Subcutaneous abdominal adipose tissue (tissue), 5 donors: ENCODE results near the gene IFNA17.
A peak's percentile ranks its signal among the peaks of the same experiment; 100 is the strongest.

ENCODE experiments used
- H3K27ac ChIP-seq: one replicate; pipeline ENCODE4 v1.7.0; 2013; ENCODE audit warnings: low read depth, mild to moderate bottlenecking, inconsistent platforms, low read length, moderate library complexity
- H3K27me3 ChIP-seq, 5 donors: one replicate each; pipeline ENCODE4 v1.7.0; 2013; ENCODE audit warnings: low read length in 5 of 5, inconsistent platforms in 1 of 5; ENCODE audit not compliant: control insufficient read depth in 5 of 5, insufficient read depth in 4 of 5
- H3K36me3 ChIP-seq, 5 donors: one replicate each; pipeline ENCODE4 v1.7.0; 2013; ENCODE audit warnings: low read length in 5 of 5; ENCODE audit not compliant: control insufficient read depth in 5 of 5, insufficient read depth in 5 of 5
- H3K4me1 ChIP-seq, 5 donors: one replicate each; pipeline ENCODE4 v1.7.0; 2013; ENCODE audit warnings: low read length in 5 of 5, mild to moderate bottlenecking in 3 of 5, moderate library complexity in 1 of 5; ENCODE audit not compliant: control insufficient read depth in 5 of 5, insufficient read depth in 5 of 5
- H3K4me3 ChIP-seq, 5 donors: one replicate each; pipeline ENCODE4 v1.7.0; 2013; ENCODE audit warnings: low read length in 5 of 5, low read depth in 1 of 5
- H3K9ac ChIP-seq, 5 donors: one replicate each; pipeline ENCODE4 v1.7.0; 2013; ENCODE audit warnings: low read length in 5 of 5, mild to moderate bottlenecking in 4 of 5, moderate library complexity in 3 of 5
- H3K9me3 ChIP-seq, 5 donors: one replicate each; pipeline ENCODE4 v1.7.0; 2013; ENCODE audit warnings: low read length in 5 of 5; ENCODE audit not compliant: control insufficient read depth in 5 of 5
- donor health status: healthy.
- donor health status: healthy.
- donor health status: healthy.
- donor health status: healthy.
- donor health status: healthy.

Gene IFNA17

GRCh38 chr9:21228122-21228521, at the start of gene IFNA17:
TSS of gene IFNA17 (minus strand) at chr9:21228222. CDS start at chr9:21228173, 49 bp downstream.
- Histone ChIP-seq H3K9me3 (no peaks in the 10 kb centered on the region), H3K4me1 (no peaks in the 10 kb centered on the region), H3K9ac (no peak within 1 kb of the TSS), H3K27ac (no peak within 1 kb of the TSS), H3K4me3 (no peak within 1 kb of the TSS), H3K36me3 (no peaks in the 10 kb centered on the region), H3K27me3 (no peaks in the 10 kb centered on the region)

DNA sequence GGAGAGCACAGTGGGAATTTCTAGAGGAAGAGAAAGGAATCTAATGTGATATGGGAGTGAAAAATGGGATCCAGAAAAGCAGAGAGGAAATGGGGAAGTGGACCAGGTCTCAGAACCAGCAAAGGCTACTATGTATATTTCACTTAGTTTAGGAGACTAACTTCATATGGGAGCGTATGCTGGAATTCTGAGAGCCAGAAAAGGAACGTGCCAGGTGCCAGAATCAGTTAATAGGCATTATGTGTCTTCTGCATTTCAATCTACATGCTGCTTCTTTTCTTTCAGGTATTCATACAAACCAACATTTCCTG, 40.3 kb upstream of the IFNA17 start:
- no peaks in the 10 kb centered on the region for H3K36me3 ChIP-seq
- H3K27me3 ChIP-seq: no peaks in the 10 kb centered on the region
- no peak overlapping the region for H3K9ac ChIP-seq
- no peaks in the 10 kb centered on the region for H3K4me1 ChIP-seq
- H3K27ac ChIP-seq: no peak overlapping the region
- no peaks in the 10 kb centered on the region for H3K9me3 ChIP-seq
- no peak overlapping the region for H3K4me3 ChIP-seq

DNA sequence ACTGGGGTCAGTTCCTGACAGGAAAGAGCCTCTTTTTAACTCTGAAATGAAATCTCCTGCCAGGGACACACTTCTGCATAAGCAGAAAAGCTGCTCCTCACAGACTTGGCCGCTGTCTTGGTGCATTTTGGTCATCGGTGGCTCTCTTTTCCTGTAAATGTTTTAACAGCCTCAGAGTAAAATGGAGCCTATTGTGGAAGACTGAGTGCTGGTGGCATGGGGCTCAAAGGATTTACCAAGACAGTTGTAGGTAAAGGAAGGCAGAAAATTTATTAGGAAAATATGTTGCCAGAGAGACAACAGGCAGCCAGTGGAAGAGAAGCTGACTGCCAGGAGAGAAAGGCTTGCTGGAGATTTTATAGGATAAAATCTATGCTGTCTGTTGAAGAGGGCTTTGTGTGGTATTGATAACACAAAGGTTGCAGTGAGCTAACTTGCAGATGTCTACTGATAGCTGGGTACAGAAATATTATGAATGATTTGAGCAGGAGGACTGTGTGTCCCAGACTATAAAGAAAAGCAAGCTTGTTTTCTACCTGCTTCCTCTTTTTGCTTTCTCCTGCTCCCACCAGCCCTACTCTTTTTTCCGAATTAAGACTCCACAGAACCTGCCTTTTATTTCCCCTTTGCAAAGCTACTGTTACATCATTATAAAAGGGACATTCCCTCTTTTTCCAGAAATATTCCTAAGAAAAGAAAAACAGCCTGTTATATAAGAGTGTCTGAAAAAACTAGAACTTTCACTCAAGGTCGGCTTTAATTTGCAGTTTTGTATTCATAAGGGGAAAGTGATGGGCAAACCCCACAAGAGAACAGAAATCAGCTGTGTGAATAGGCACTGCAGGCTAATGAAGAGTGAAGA, 39.7 kb upstream of the IFNA17 start:
- Histone ChIP-seq H3K9ac (no peak overlapping the region), H3K9me3 (no peaks in the 10 kb centered on the region), H3K4me3 (no peak overlapping the region), H3K27ac (no peak overlapping the region), H3K36me3 (no peaks in the 10 kb centered on the region), H3K4me1 (no peaks in the 10 kb centered on the region), H3K27me3 (no peaks in the 10 kb centered on the region)

DNA sequence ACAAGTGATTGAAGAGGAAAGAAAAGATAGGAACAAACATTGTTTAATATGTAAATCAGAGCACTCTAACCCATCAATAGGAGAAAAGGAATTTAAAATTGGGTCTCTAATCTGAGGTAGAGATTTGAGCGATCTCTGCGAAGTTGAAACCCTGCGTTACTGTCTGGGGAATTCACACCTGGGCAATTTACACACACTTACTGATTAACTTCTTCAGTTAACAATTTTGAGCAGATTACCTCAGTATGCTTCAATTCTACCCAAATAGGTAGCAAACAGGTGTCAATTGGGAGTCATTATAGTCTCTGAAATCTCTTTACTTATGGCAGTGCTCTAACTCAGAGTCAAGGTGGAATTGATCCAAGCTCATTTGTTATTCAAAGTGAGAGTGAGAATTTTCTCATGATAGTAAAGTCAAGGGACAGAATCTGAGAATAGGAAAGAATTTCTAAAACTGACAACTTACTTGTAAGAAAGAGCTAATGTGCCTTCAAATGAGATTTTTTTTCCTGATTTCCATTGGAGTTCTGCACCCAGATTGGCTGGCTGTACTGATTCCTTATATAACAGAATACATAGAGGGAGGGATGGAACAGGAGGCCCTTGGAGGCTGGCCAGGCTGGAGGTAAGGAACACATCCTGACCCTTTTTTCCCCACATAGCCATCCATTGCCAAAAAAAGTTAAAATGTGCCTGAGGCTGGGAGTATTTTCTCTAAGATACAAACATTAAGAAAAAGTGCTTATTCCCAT, 38.9 kb upstream of the IFNA17 start:
- no peak overlapping the region for H3K4me3 ChIP-seq
- H3K9ac ChIP-seq: no peak overlapping the region
- no peaks in the 10 kb centered on the region for H3K4me1 ChIP-seq
- no peaks in the 10 kb centered on the region for H3K9me3 ChIP-seq
- no peak overlapping the region for H3K27ac ChIP-seq
- no peaks in the 10 kb centered on the region for H3K27me3 ChIP-seq
- no peaks in the 10 kb centered on the region for H3K36me3 ChIP-seq

DNA sequence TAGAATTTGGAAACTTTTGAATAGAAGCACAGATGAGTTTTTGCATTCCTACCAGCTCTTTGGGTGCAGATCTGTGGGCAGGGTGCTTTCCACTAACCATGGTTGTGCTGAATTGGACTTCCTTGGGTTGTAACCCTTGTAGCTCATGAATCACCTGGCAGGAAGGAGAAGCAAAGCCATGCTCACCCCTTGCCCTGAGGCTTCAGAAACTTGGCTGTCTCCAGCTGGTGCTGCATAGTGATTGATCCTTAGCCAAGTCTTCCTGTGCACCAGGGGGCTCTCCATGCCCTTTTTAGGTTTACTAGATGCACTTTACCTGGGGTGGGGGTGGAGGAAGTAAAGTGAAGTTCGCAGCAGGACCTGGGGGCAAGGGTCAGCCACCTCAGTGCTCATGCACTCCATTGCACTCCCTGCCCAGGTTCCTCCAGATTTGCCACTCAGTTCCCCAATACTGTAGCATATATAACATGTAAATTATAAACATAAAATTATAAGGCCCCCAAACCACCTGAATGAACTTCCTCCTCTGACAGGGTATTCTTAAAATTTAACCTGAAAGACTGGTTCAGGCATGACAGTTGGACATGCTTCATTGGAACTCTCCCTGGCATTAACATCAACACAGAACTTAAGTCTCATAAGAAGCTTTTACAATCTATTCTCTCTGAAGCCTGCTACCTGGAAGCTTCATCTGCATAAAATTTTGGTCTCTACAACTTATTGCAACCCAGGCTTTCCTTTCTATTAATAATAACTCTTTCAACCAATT, 37.6 kb upstream of the IFNA17 start:
- no peaks in the 10 kb centered on the region for H3K36me3 ChIP-seq
- no peak overlapping the region for H3K9ac ChIP-seq
- no peaks in the 10 kb centered on the region for H3K9me3 ChIP-seq
- no peaks in the 10 kb centered on the region for H3K4me1 ChIP-seq
- H3K27ac ChIP-seq: no peak overlapping the region
- no peak overlapping the region for H3K4me3 ChIP-seq
- H3K27me3 ChIP-seq: no peaks in the 10 kb centered on the region

- H3K9ac ChIP-seq: no peak overlapping the region
- peaks cover 0 to 8% (median 0%) of the 10 kb centered on the region in 5 donors for H3K4me1 ChIP-seq
- H3K36me3 ChIP-seq: no peaks in the 10 kb centered on the region
Measured at GRCh38 chr9:21255538-21256212, 27.7 kb upstream of the IFNA17 start.

DNA sequence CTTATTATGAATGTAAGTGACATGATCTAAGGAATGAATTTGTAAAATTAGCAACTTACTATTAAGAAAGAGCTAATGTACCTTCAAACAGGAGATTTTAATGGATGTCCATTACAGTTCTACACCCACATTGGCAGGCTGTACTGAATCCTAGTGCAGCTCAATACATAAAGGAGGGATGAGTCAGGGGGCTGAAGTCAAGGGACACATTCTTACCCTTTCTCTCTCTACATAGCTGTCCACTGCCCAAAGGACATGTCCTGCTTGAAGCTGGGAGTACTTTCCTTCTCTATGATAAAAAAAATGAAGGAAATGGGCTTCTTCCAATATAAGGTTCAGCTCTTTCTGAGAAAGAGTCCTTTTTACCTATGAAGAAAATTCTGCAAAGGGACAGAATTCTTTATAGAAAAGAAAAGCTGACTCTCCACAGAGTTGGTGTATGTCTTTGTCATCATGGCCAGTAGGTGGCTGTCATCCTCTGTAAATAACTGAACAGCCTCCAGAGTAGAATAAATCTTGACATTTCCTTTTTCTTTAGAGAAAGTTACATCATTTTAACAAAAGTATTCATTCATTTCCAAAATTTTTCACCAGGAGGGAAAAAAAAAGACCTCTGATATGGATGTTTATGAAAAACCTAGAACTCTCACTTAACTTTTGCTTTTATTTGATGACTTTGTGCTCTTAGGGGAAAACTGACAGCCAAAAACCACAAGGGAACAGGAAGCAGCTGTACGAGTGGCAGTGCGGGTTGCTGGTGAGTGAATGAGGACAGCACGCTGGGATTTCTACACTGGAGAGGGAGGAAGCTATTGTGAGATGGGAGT, 24.9 kb upstream of the IFNA17 start:
- peaks cover 0 to 3% (median 0%) of the 10 kb centered on the region in 5 donors for H3K27me3 ChIP-seq
- H3K4me1 ChIP-seq: peaks cover 0 to 8% (median 0%) of the 10 kb centered on the region in 5 donors
- H3K4me3 ChIP-seq: no peak overlapping the region
- H3K27ac ChIP-seq: no peak overlapping the region
- H3K36me3 ChIP-seq: no peaks in the 10 kb centered on the region
- no peaks in the 10 kb centered on the region for H3K9me3 ChIP-seq
- H3K9ac ChIP-seq: peak overlapping the region in 1 of 5 donors; percentile 25

More at GRCh38 chr9:21255538-21256212, 27.7 kb upstream of the IFNA17 start:
- H3K27me3 ChIP-seq: peaks cover 0 to 3% (median 0%) of the 10 kb centered on the region in 5 donors
- no peak overlapping the region for H3K27ac ChIP-seq
- no peaks in the 10 kb centered on the region for H3K9me3 ChIP-seq
- no peak overlapping the region for H3K4me3 ChIP-seq

GRCh38 chr9:21251638-21252037, 23.6 kb upstream of the IFNA17 start:
- Histone ChIP-seq H3K27me3 (peaks cover 0 to 3% (median 0%) of the 10 kb centered on the region in 5 donors), H3K36me3 (no peaks in the 10 kb centered on the region), H3K4me3 (no peak overlapping the region), H3K9me3 (no peaks in the 10 kb centered on the region), H3K4me1 (peaks cover 0 to 8% (median 0%) of the 10 kb centered on the region in 5 donors), H3K9ac (no peak overlapping the region), H3K27ac (no peak overlapping the region)

GRCh38 chr9:21251190-21251589, 23.2 kb upstream of the IFNA17 start:
- H3K4me1 ChIP-seq: peaks cover 0 to 8% (median 0%) of the 10 kb centered on the region in 5 donors
- no peaks in the 10 kb centered on the region for H3K9me3 ChIP-seq
- no peak overlapping the region for H3K27ac ChIP-seq

More at GRCh38 chr9:21251190-21251589, 23.2 kb upstream of the IFNA17 start:
- no peak overlapping the region for H3K9ac ChIP-seq
- peaks cover 0 to 3% (median 0%) of the 10 kb centered on the region in 5 donors for H3K27me3 ChIP-seq
- H3K36me3 ChIP-seq: no peaks in the 10 kb centered on the region
- H3K4me3 ChIP-seq: no peak overlapping the region
